HEK293T (cell line): ENCODE results near the gene MRPL38.

Experiments used
- CTCF ChIA-PET: fragments of 350-600 bp; formaldehyde crosslinking; extraction: SDS; loops from one replicate; lab custom pipeline; 2021; ENCODE audit warnings: antibody characterized with exemption, inconsistent platforms; lab: Yijun Ruan, JAX
- POLR2A ChIA-PET: fragments of 350-600 bp; formaldehyde crosslinking; extraction: SDS; loops from one replicate; lab custom pipeline; 2020; ENCODE audit warnings: antibody characterized with exemption, inconsistent platforms; lab: Yijun Ruan, JAX
- DNase-seq: peaks from one replicate; pipeline ENCODE4 v3.0.0; 2012; ENCODE audit warnings: mixed read lengths; ENCODE audit errors: extremely low spot score
- ARNT ChIP-seq: fragments of 450-650 bp; IDR thresholded peaks from 2 replicates; pipeline ENCODE4 v1.6.1; 2017; ENCODE audit warnings: mild to moderate bottlenecking
- BHLHE40 ChIP-seq: fragments of 450-650 bp; IDR thresholded peaks from 2 replicates; pipeline ENCODE4 v1.6.1; 2016; ENCODE audit warnings: mild to moderate bottlenecking, moderate library complexity, borderline replicate concordance
- CTBP1 ChIP-seq: fragments of 450-650 bp; IDR thresholded peaks from 2 replicates; pipeline ENCODE4 v1.6.1; 2016; ENCODE audit warnings: borderline replicate concordance
- ELF4 ChIP-seq: fragments of 450-650 bp; IDR thresholded peaks from 2 replicates; pipeline ENCODE4 v1.6.1; 2017; ENCODE audit warnings: antibody characterized with exemption
- FOXA1 ChIP-seq: fragments of 450-650 bp; IDR thresholded peaks from 2 replicates; pipeline ENCODE4 v1.6.1; 2016; ENCODE audit warnings: mild to moderate bottlenecking
- FOXK2 ChIP-seq: fragments of 450-650 bp; IDR thresholded peaks from 2 replicates; pipeline ENCODE4 v1.6.1; 2016; ENCODE audit warnings: mild to moderate bottlenecking
- FOXM1 ChIP-seq: fragments of 450-650 bp; IDR thresholded peaks from 2 replicates; pipeline ENCODE4 v1.6.1; 2017; ENCODE audit warnings: mild to moderate bottlenecking, borderline replicate concordance
- HDGF ChIP-seq: fragments of 450-650 bp; IDR thresholded peaks from 2 replicates; pipeline ENCODE4 v1.6.1; 2017; ENCODE audit warnings: antibody characterized with exemption, borderline replicate concordance
- L3MBTL2 ChIP-seq: fragments of 450-650 bp; conservative IDR thresholded peaks from 2 replicates; pipeline ENCODE4 v1.6.1; 2016; ENCODE audit warnings: mild to moderate bottlenecking
- LEF1 ChIP-seq: fragments of 450-650 bp; IDR thresholded peaks from 2 replicates; pipeline ENCODE4 v1.6.1; 2017; ENCODE audit warnings: mild to moderate bottlenecking, borderline replicate concordance
- NFRKB ChIP-seq: fragments of 450-650 bp; IDR thresholded peaks from 2 replicates; pipeline ENCODE4 v1.6.1; 2016; ENCODE audit warnings: mild to moderate bottlenecking, moderate library complexity
- PKNOX1 ChIP-seq: fragments of 450-650 bp; IDR thresholded peaks from 2 replicates; pipeline ENCODE4 v1.6.1; 2016
- SP1 ChIP-seq: fragments of 450-650 bp; IDR thresholded peaks from 2 replicates; pipeline ENCODE4 v1.6.1; 2017
- SUZ12 ChIP-seq: fragments of 450-650 bp; IDR thresholded peaks from 2 replicates; pipeline ENCODE4 v1.6.1; 2016; ENCODE audit warnings: mild to moderate bottlenecking
- TARDBP ChIP-seq: fragments of 450-650 bp; IDR thresholded peaks from 2 replicates; pipeline ENCODE4 v1.6.1; 2016
- ZNF384 ChIP-seq: fragments of 450-650 bp; IDR thresholded peaks from 2 replicates; pipeline ENCODE4 v1.6.1; 2016

Gene MRPL38

GRCh38 chr17:75904749-75905521 is at the start of gene MRPL38:
Gene MRPL38, minus strand, starts transcription at chr17:75904884. Its CDS starts 9 bp downstream, at chr17:75904875.
- peak; percentile 99 for DNase-seq
- ChIA-PET CTCF (interaction anchor here (0.6 to 3.2 kb wide), 12 partner anchors 8 to 125 kb away, joined by 3 to 22 read pairs (median 4); partner anchors contain the start of genes TRIM65 and WBP2), POLR2A (interaction anchor here (0.6 to 3.2 kb wide), 22 partner anchors 9 to 306 kb away, joined by 3 to 22 read pairs (median 5); partner anchors contain the start of genes ACOX1, CDK3, FBF1 and TEN1)
- TF ChIP-seq LEF1 (peak; percentile 30; the same call in 1 of the 2 replicates), ELF4 (peak; percentile 78), HDGF (peak; percentile 91; the same call in 1 of the 2 replicates), FOXK2 (no peak), ARNT (no peak), TARDBP (no peak), ZNF384 (no peak), BHLHE40 (no peak)

- ChIA-PET CTCF (no interaction called here), POLR2A (interaction anchor here (1.2 kb wide), 1 partner anchor 10 kb away, joined by 6 read pairs; the partner anchor contains the start of gene FBF1)
- TF ChIP-seq SUZ12: no peak
- no peak for TF ChIP-seq ELF4
- no peak for TF ChIP-seq L3MBTL2
- no peak for TF ChIP-seq ARNT
- TF ChIP-seq FOXK2: no peak
- TF ChIP-seq PKNOX1: no peak
- TF ChIP-seq TARDBP: no peak
- TF ChIP-seq HDGF: no peak
- no peak for TF ChIP-seq NFRKB
- TF ChIP-seq LEF1: no peak
- no peak for TF ChIP-seq FOXA1
- no peak for TF ChIP-seq BHLHE40
- no peak for TF ChIP-seq SP1
- TF ChIP-seq CTBP1: no peak
- TF ChIP-seq ZNF384: no peak
- no peak for TF ChIP-seq FOXM1
- DNase-seq: no peak
These were observed 46.3 kb upstream of the MRPL38 start for GRCh38 chr17:75950855-75951554.

- ChIA-PET CTCF (no interaction called here), POLR2A (interaction anchor here (0.6 to 1.2 kb wide), 2 partner anchors 9 to 28 kb away, joined by 3 to 6 read pairs; partner anchors contain the start of genes ACOX1, FBF1 and TEN1)
- TF ChIP-seq TARDBP (no peak), CTBP1 (no peak), ARNT (no peak), ZNF384 (no peak), FOXA1 (no peak), NFRKB (no peak), PKNOX1 (no peak), HDGF (no peak), SUZ12 (no peak), SP1 (no peak), L3MBTL2 (no peak)
- no peak for DNase-seq
These were observed 45.7 kb upstream of the MRPL38 start for GRCh38 chr17:75950421-75950820.

- no peak for DNase-seq
- ChIA-PET POLR2A (no interaction called here), CTCF (no interaction called here)
- no peak for TF ChIP-seq TARDBP
- no peak for TF ChIP-seq ZNF384
- no peak for TF ChIP-seq LEF1
- TF ChIP-seq SP1: no peak
- no peak for TF ChIP-seq SUZ12
- no peak for TF ChIP-seq ELF4
- TF ChIP-seq CTBP1: no peak
- no peak for TF ChIP-seq FOXM1
- TF ChIP-seq NFRKB: no peak
- TF ChIP-seq PKNOX1: no peak
These were observed 40.5 kb upstream of the MRPL38 start for GRCh38 chr17:75945211-75945610.

- POLR2A ChIA-PET: interaction anchor here (0.9 kb wide), 2 partner anchors 53 to 163 kb away, joined by 3 to 4 read pairs; no protein-coding TSS in a partner anchor
- no peak for TF ChIP-seq SP1
- no peak for TF ChIP-seq ZNF384
- no peak for TF ChIP-seq LEF1
- TF ChIP-seq BHLHE40: no peak
- no peak for TF ChIP-seq ARNT
- TF ChIP-seq L3MBTL2: no peak
- CTCF ChIA-PET: no interaction called here
- no peak for DNase-seq
These were observed 38.8 kb upstream of the MRPL38 start for GRCh38 chr17:75943491-75943890.
